Cortex of kidney (tissue), 1 donor: ENCODE results near the gene TRIM44.
"Not testable (repeated sequence)": the region's sequence is repeated elsewhere in the genome, so short reads cannot be mapped to it uniquely, and the experiment has no call there.

Experiments
- DNase-seq: peaks from one replicate; lab custom pipeline; 2025; lab: John Stamatoyannopoulos, UW

Gene TRIM44

GRCh38 chr11:35815556-35816315 lies 153.2 kb downstream of the TRIM44 start:
- no peak for DNase-seq

- no peak for DNase-seq
Measured at GRCh38 chr11:35820614-35821013, 158.0 kb downstream of the TRIM44 start.

- DNase-seq, result no peak
Measured at GRCh38 chr11:35822815-35823495, 160.4 kb downstream of the TRIM44 start.

GRCh38 chr11:35823742-35824298 lies 161.2 kb downstream of the TRIM44 start:
- DNase-seq, result no peak

DNA sequence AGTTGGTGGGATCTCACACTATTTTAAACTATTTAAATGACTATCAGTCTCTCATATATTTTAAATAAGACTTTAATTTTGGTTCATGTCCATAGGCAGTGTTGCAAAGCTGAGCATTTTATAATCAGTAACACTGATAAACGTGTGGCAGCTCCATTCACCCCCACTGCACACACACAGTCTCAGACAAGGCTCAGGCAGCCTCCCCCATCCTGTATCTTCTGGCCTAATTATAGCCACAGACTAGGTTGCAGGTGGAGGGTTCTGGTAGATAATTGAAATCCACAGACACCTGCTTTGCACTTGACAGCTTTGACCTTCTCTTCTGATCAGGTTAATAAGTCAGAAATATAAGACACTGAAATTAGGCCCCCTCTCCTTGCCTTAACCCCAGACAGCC lies 162.8 kb downstream of the TRIM44 start:
- DNase-seq, result no peak

GRCh38 chr11:35826006-35826405 lies 163.4 kb downstream of the TRIM44 start:
- DNase-seq, result no peak

DNA sequence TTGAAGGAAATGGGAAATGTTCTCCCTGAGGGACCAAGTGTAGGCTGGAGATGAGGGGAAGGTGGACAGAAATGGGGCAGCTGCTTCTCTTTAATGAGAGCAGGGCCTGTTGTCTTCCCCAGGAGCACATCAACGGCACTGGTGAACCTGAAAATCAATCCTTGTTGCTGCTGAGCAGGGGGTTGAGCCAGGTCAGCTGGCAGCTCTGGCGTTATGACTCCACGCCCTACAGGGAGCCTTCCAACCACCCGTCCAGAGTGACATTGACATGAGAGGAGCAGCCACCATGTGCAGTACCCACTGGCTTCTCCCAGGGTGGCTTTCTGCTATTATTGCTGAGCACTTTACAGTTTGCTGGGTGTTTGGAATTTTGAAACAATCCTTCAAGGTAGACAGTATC lies 164.4 kb downstream of the TRIM44 start:
- no peak for DNase-seq

DNA sequence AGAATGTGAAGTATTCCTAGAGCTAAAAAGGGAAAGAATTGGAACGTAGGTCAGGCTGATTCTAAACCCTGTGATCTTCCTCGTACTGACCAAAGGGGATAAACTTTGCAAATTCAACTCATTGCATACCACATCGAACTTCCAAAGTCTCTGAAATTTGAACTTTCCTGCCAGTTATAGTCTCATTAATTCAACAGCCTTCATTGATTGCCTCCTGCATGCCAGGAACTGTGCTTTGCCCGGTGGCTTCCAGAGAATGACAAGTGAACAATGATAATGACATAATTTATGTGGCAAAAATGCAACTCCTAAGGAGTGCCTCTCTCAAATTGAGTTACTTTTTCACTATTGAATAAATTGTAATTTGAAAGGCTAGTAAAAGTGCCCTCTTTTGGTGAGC lies 173.6 kb downstream of the TRIM44 start:
- DNase-seq, result no peak

GRCh38 chr11:35838071-35838470 lies 175.5 kb downstream of the TRIM44 start:
- DNase-seq, result no peak

- not testable (repeated sequence) for DNase-seq
Measured at GRCh38 chr11:35838697-35839367, 176.3 kb downstream of the TRIM44 start.

DNA sequence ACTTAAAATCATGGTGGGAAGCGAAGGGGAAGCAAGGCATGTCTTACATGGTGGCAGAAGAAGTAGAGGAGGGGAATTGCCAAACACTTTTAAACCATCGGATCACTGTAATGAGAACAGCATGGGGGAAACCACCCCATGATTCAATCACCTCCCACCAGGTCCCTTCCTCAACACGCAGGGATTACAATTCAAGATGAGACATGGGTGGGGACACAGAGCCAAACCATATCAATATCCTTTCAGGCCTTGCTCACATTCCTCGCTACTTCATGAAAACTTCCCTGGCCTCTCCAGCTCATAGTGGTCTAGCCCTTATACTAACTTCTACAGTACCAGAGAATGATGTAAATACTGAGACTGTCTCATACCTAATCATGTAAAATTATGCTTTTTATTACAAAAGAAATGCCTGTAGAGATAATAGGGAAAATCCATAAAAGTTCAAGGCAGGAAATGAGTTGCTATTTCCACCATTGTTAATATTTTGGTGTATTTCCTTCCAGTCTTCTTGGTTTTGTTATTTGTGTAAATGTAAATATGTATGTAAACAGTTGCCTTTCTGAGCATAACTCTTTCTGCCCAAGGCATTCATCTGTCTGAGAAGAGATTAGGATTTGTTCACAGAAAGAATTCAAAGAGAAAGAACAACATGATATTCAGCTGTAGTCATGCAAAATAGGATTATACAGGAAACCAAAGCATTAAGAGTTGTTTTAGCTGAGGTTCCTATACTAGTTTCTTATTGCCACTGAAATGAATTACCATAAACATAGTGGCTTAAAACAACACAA lies 177.0 kb downstream of the TRIM44 start:
- DNase-seq, result no peak

GRCh38 chr11:35841733-35842132 lies 179.2 kb downstream of the TRIM44 start:
- DNase-seq, result no peak

DNA sequence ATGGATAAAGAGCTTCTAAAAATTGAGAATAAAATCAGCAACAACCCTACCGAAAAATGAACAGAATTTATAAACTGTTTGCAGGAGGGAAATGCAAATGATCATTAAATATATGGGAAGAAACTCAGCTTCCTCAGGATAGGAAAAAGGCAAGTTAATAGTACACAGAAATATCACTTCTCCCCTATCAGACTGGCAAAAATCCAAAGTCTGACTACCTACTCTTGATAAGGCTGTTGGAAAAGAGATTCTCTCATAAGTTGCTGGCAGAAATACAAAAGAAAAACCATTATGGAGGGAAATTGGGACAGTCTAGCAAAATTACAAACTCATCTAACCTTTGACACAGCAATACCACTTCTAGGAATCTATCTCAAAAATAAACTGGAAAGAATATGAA lies 180.4 kb downstream of the TRIM44 start:
- no peak for DNase-seq

DNA sequence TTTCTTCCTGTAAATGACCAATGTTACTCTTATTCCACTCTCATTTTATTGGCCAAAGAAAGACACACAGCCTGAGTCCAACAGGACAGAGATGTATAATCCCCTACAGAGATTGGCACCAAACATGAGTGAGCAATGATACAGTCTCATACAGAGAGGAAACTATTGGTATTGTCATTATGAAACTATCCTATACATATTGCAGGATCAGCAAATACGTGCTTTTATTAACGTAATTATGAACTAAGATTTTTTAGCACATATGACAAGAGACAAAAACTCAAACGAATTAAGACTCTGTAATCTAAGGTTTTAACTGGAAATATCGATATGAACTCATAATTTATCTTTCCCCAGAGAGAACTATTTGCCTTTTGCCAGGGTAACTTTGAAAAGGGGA lies 182.0 kb downstream of the TRIM44 start:
- no peak for DNase-seq

- no peak for DNase-seq
Measured at GRCh38 chr11:35845860-35846259, 183.3 kb downstream of the TRIM44 start.

GRCh38 chr11:35846874-35847273 lies 184.3 kb downstream of the TRIM44 start:
- no peak for DNase-seq

DNA sequence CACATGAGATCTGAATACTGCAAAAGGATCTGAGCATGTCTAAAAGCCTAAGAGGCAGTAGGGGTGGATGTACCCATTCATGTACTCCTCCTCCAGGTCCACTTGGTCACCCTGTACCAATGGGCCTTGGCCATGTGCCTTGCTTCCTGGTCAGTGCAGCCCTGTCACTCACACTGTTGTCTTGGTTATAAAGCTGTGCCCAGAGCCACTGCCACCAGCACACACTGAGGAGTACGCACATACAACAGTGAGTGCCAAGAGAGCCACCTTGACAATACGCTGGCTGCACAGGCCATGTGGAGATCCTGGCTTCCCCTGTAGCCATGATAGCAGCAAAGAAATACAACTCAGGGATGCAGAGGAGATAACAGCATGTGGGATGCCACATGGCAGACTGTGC lies 184.9 kb downstream of the TRIM44 start:
- DNase-seq, result no peak

GRCh38 chr11:35848616-35849015 lies 186.0 kb downstream of the TRIM44 start:
- DNase-seq, result no peak

GRCh38 chr11:35850191-35850590 lies 187.6 kb downstream of the TRIM44 start:
- DNase-seq, result no peak

GRCh38 chr11:35851342-35851741 lies 188.8 kb downstream of the TRIM44 start:
- no peak for DNase-seq

DNA sequence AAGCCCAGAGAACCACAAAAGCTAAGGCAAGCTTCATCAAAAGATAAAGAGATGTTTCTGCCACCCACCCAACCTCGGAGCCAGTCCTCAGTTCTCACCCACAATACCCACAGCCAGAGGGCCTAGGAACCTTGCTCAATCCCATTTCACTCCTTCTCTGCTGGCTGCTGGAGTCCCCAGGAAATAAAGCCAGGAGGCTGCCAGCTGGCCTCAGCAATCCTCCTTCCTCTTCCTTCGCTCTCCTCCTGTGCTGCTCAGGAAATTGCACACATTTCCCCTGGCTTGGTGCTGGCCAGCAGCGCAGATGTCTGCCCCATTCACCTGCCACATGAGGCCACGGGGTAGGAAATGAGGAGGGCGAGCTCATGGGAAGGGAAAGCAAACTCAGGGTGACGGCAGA lies 189.5 kb downstream of the TRIM44 start:
- no peak for DNase-seq

GRCh38 chr11:35853971-35854370 lies 191.4 kb downstream of the TRIM44 start:
- no peak for DNase-seq
